GM18505 (cell line): Measurements from ENCODE around the gene TXNDC16.

Experiments
- ATAC-seq: cut with Tn5 transposase; IDR thresholded peaks from one replicate; pipeline ENCODE4 v1.9.1; 2021; ENCODE audit not compliant: unreplicated experiment
- POLR2A ChIP-seq: IDR thresholded peaks from 4 replicates; pipeline ENCODE4 v1.6.1; 2011; ENCODE audit warnings: borderline replicate concordance; ENCODE audit not compliant: insufficient read depth, insufficient read length; ENCODE audit errors: extremely low read depth

The TXNDC16 gene

GRCh38 chr14:52551205-52551604 is 1.1 kb downstream of the TXNDC16 start:
- no peak for TF ChIP-seq POLR2A
- no peak for ATAC-seq

GRCh38 chr14:52550661-52551060 is 1.6 kb downstream of the TXNDC16 start:
- no peak for TF ChIP-seq POLR2A
- ATAC-seq, result no peak

GRCh38 chr14:52547526-52547925 is 4.8 kb downstream of the TXNDC16 start:
- TF ChIP-seq POLR2A, result no peak
- no peak for ATAC-seq

- TF ChIP-seq POLR2A, result no peak
- ATAC-seq, result no peak
Observed at GRCh38 chr14:52547027-52547426, 5.3 kb downstream of the TXNDC16 start.

- no peak for TF ChIP-seq POLR2A
- no peak for ATAC-seq
Observed at GRCh38 chr14:52546318-52546670, 6.0 kb downstream of the TXNDC16 start.

GRCh38 chr14:52545584-52546317 is 6.6 kb downstream of the TXNDC16 start:
- no peak for TF ChIP-seq POLR2A
- no peak for ATAC-seq

- TF ChIP-seq POLR2A, result no peak
- ATAC-seq, result no peak
Observed at GRCh38 chr14:52538623-52539022, 13.7 kb downstream of the TXNDC16 start.

- no peak for ATAC-seq
- TF ChIP-seq POLR2A, result no peak
Observed at GRCh38 chr14:52536269-52536668, 16.0 kb downstream of the TXNDC16 start.

GRCh38 chr14:52531481-52531880 is 20.8 kb downstream of the TXNDC16 start:
- no peak for TF ChIP-seq POLR2A
- ATAC-seq, result no peak

- no peak for TF ChIP-seq POLR2A
- no peak for ATAC-seq
Observed at GRCh38 chr14:52527052-52527451, 25.3 kb downstream of the TXNDC16 start.

GRCh38 chr14:52522581-52523345 is 29.5 kb downstream of the TXNDC16 start:
- no peak for TF ChIP-seq POLR2A
- no peak for ATAC-seq

GRCh38 chr14:52522033-52522432 is 30.3 kb downstream of the TXNDC16 start:
- TF ChIP-seq POLR2A, result no peak
- ATAC-seq, result no peak

GRCh38 chr14:52514046-52514811 is 38.1 kb downstream of the TXNDC16 start:
- ATAC-seq, result no peak
- no peak for TF ChIP-seq POLR2A
